SU-DHL-6 (cell line): Measurements from ENCODE around the gene TNNT2.

ENCODE experiments used
- EZH2phosphoT487 ChIP-seq: fragments of 200-600 bp; sonication (generic), shearing (Covaris generic); conservative IDR thresholded peaks from 2 replicates; pipeline ENCODE4 v1.6.1; 2018; ENCODE audit warnings: mild to moderate bottlenecking, antibody characterized with exemption, low read length, moderate library complexity, mixed read lengths
- TF ChIP-seq, protein P1 (sequence below): fragments of 200-600 bp; sonication (generic); IDR thresholded peaks from one replicate; pipeline ENCODE4 v1.5.1; 2017; ENCODE audit warnings: antibody characterized with exemption, mild to moderate bottlenecking, low read length, moderate library complexity; ENCODE audit not compliant: insufficient read depth, poor library complexity, severe bottlenecking

DNA sequence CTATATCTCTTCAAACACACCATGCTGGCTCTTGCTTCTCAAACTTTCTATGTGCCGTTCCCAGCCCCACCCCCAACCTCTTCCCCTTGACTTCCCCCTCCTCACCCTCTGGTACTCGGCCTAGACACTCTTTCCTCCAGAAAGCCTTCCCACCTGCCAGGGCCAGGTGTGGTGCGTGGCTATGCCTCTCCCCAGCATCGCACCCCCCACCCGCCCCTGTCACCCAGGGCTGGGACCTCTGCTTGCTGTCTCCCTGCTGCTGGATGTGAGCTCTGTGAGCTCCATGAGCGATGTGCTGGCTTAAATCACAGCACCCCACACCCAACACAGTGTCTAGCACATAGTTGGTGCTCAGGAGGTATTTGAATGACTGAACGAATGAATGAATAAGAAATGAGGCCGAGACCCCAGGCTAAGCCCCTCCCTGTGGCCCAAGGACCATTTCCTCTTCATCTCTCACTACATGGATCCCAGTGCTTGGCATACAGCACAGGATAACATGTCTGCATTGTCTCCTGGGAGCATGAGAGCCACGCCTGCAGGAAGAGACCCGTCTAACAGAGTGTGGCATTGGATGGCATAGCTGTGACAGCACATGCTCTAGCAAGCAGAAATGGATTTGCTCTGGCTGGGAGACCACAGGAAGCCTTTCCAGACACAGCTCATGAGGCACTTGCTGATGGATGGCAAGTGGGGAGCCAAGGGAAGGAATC lies 19.7 kb downstream of the TNNT2 start:
- TF ChIP-seq, protein P1, sequence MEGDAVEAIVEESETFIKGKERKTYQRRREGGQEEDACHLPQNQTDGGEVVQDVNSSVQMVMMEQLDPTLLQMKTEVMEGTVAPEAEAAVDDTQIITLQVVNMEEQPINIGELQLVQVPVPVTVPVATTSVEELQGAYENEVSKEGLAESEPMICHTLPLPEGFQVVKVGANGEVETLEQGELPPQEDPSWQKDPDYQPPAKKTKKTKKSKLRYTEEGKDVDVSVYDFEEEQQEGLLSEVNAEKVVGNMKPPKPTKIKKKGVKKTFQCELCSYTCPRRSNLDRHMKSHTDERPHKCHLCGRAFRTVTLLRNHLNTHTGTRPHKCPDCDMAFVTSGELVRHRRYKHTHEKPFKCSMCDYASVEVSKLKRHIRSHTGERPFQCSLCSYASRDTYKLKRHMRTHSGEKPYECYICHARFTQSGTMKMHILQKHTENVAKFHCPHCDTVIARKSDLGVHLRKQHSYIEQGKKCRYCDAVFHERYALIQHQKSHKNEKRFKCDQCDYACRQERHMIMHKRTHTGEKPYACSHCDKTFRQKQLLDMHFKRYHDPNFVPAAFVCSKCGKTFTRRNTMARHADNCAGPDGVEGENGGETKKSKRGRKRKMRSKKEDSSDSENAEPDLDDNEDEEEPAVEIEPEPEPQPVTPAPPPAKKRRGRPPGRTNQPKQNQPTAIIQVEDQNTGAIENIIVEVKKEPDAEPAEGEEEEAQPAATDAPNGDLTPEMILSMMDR: no peak
- TF ChIP-seq EZH2phosphoT487: no peak
